Type B pancreatic cell (in vitro differentiated cells): Measurements from ENCODE around the gene ARHGAP42. TPM values are rescaled to one million over a fixed set of nuclear protein-coding genes. Genes with fewer than 3 reads are reported as not detected.

Experiments used
- DNase-seq: peaks from one replicate; pipeline ENCODE4 v3.0.0; 2021; ENCODE audit warnings: mixed read lengths; ENCODE audit not compliant: unreplicated experiment; ENCODE audit errors: extremely low spot score
- H3K27ac Mint-ChIP-seq: 2 replicates; pipeline ENCODE4 v1.8.0; 2021; ENCODE audit warnings: mild to moderate bottlenecking, mixed read lengths
- H3K27me3 Mint-ChIP-seq: 2 replicates; pipeline ENCODE4 v1.8.0; 2021; ENCODE audit warnings: mixed read lengths
- H3K36me3 Mint-ChIP-seq: 2 replicates; pipeline ENCODE4 v1.8.0; 2021; ENCODE audit warnings: mixed read lengths
- H3K4me1 Mint-ChIP-seq: one replicate; pipeline ENCODE4 v1.8.0; 2021; ENCODE audit warnings: mixed read lengths; ENCODE audit not compliant: unreplicated experiment
- H3K4me3 Mint-ChIP-seq: 2 replicates; pipeline ENCODE4 v1.8.0; 2021; ENCODE audit warnings: mild to moderate bottlenecking, mixed read lengths
- H3K9me3 Mint-ChIP-seq: 2 replicates; pipeline ENCODE4 v1.8.0; 2021; ENCODE audit warnings: mixed read lengths
- CTCF ChIP-seq: fragments of 200-600 bp; sonication (generic); conservative IDR thresholded peaks from 2 replicates; pipeline ENCODE4 v1.5.0; 2021; ENCODE audit warnings: antibody characterized with exemption, mild to moderate bottlenecking
- total RNA-seq: library from RNA; stranded (reverse); gene quantifications from 2 replicates; pipeline ENCODE4 v1.2.1, GENCODE V29; 2021; ENCODE audit warnings: low replicate concordance

ARHGAP42 gene
- total RNA-seq, 1 donor from 2014 or later = 22.6 TPM

GRCh38 chr11:100735949-100736675 is 49.0 kb downstream of the ARHGAP42 start:
- H3K4me3 Mint-ChIP-seq = no peak overlapping the region
- H3K27me3 Mint-ChIP-seq = no peaks in the 10 kb centered on the region
- no peak for TF ChIP-seq CTCF
- no peak overlapping the region for H3K27ac Mint-ChIP-seq
- peaks cover 29% of the 10 kb centered on the region for H3K4me1 Mint-ChIP-seq
- peaks cover 4% of the 10 kb centered on the region for H3K9me3 Mint-ChIP-seq
- DNase-seq = no peak
- H3K36me3 Mint-ChIP-seq = peaks cover 4% of the 10 kb centered on the region

GRCh38 chr11:100738701-100739270 is 51.7 kb downstream of the ARHGAP42 start:
- H3K27ac Mint-ChIP-seq = no peak overlapping the region
- no peaks in the 10 kb centered on the region for H3K27me3 Mint-ChIP-seq
- no peak for DNase-seq
- peaks cover 4% of the 10 kb centered on the region for H3K9me3 Mint-ChIP-seq
- peaks cover 35% of the 10 kb centered on the region for H3K4me1 Mint-ChIP-seq
- peaks cover 5% of the 10 kb centered on the region for H3K36me3 Mint-ChIP-seq
- H3K4me3 Mint-ChIP-seq = no peak overlapping the region
- no peak for TF ChIP-seq CTCF

- Mint-ChIP-seq H3K27me3 (no peaks in the 10 kb centered on the region), H3K4me1 (peaks cover 35% of the 10 kb centered on the region), H3K4me3 (peak overlapping the region; percentile 47), H3K27ac (peak overlapping the region; percentile 82), H3K36me3 (peaks cover 5% of the 10 kb centered on the region), H3K9me3 (peaks cover 4% of the 10 kb centered on the region)
- TF ChIP-seq CTCF = no peak
- no peak for DNase-seq
These were observed 52.6 kb downstream of the ARHGAP42 start for GRCh38 chr11:100739666-100740065.

- H3K27me3 Mint-ChIP-seq = no peaks in the 10 kb centered on the region
- H3K36me3 Mint-ChIP-seq = peaks cover 8% of the 10 kb centered on the region
- peaks cover 35% of the 10 kb centered on the region for H3K4me1 Mint-ChIP-seq
- no peak overlapping the region for H3K27ac Mint-ChIP-seq
- peaks cover 8% of the 10 kb centered on the region for H3K9me3 Mint-ChIP-seq
- no peak overlapping the region for H3K4me3 Mint-ChIP-seq
- DNase-seq = no peak
- TF ChIP-seq CTCF = no peak
These were observed 53.4 kb downstream of the ARHGAP42 start for GRCh38 chr11:100740440-100740839.

GRCh38 chr11:100741866-100742625 is 55.0 kb downstream of the ARHGAP42 start:
- peaks cover 35% of the 10 kb centered on the region for H3K4me1 Mint-ChIP-seq
- no peak overlapping the region for H3K4me3 Mint-ChIP-seq
- peaks cover 8% of the 10 kb centered on the region for H3K36me3 Mint-ChIP-seq
- no peak for TF ChIP-seq CTCF
- H3K9me3 Mint-ChIP-seq = peaks cover 8% of the 10 kb centered on the region
- no peaks in the 10 kb centered on the region for H3K27me3 Mint-ChIP-seq
- no peak for DNase-seq
- H3K27ac Mint-ChIP-seq = no peak overlapping the region
